ENCODE data around the gene TMA7. TPM values are rescaled to one million over a fixed set of nuclear protein-coding genes. Genes with fewer than 3 reads are reported as not detected.
A peak's percentile ranks its signal among the peaks of the same experiment; 100 is the strongest.
"Not testable (repeated sequence)": the region's sequence is repeated elsewhere in the genome, so short reads cannot be mapped to it uniquely, and the experiment has no call there.

Gene TMA7
- total RNA-seq: 100 to 1,000 TPM; 219 to 298 TPM

DNA sequence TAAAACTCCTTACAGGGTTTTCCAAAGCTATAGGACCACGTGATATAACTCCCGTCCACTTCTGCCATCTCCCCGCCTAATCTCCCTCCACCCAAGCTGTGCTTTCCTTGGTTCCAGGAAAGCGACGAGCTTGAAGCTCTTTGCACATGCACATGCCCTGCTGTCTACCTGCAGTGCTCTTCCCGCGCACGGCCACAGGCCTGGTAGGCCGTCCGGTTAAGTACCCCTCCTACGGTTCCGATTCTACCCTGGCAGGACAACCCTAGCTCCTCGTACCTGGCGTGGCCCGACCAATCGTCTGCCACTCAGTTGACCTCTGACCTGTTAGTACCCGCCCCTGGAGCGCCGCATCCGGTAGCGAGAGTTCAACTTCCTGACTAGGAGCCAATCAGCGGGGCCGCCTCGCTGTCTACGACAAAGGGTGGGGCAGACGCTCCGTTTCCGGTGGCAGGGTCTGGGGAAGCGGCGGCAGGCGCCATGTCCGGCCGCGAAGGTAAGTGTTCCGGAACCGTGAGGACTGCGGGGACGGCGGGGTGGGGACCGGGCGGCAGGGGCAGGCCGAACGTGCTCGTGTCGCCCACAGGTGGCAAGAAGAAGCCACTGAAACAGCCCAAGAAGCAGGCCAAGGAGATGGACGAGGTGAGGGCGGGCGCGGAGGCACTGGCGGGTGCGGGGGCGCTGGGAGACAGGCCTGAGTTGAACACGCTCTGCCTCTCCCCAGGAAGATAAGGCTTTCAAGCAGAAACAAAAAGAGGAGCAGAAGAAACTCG, at the start of gene TMA7, which contains the start of gene CCDC51:
TSS of gene TMA7 (plus strand) at position 438 of the 770 bp plus-strand sequence. CDS start at position 478, 40 bp downstream.
TSS of gene CCDC51 (minus strand) at position 300 of the 770 bp plus-strand sequence. CDS start 4,991 bp downstream, outside the sequence.
- DNase-seq (peak; percentile 99), ATAC-seq (peak; percentile 96)
- Mint-ChIP-seq H3K27ac (peak within 1 kb of the TSS; percentile 97), H3K4me1 (peaks cover 45% of the 10 kb centered on the region), H3K4me3 (peak within 1 kb of the TSS; percentile 97), H3K9me3 (ENCODE audit: low read depth) (no peaks in the 10 kb centered on the region), H3K27me3 (no peaks in the 10 kb centered on the region), H3K36me3 (peaks cover 27% of the 10 kb centered on the region)
- CTCF ChIA-PET: interaction anchor here (0.6 to 3.4 kb wide), 24 partner anchors 8 to 210 kb away, joined by 3 to 24 read pairs (median 4); partner anchors contain the start of genes PFKFB4, PLXNB1, UQCRC1 and ZNF589

DNA sequence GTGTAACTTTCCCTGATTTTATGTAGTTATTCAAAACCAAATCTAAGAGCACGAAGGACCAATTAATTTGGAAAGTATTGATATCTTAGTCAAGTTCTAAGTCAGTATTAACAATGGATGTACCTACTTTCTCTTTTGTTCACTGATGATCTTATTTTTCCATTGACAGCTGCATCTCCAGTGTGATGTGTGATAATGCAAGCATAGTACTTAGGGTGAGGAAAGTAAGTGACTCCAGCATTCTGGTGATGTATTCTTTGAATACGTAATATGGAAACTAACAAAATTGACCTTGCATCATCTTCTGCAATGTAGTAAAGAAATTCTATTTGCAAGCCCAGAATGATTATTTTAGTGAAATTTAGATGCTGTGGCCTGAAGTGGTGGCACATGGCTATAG, 45.7 kb upstream of the TMA7 start:
- Mint-ChIP-seq H3K4me1 (no peaks in the 10 kb centered on the region), H3K27ac (no peak overlapping the region), H3K36me3 (no peaks in the 10 kb centered on the region), H3K27me3 (peaks cover 19% of the 10 kb centered on the region), H3K4me3 (no peak overlapping the region), H3K9me3 (ENCODE audit: low read depth) (no peaks in the 10 kb centered on the region)
- CTCF ChIA-PET: interaction anchor here (1.3 to 3.6 kb wide), 2 partner anchors 42 to 45 kb away, joined by 3 to 13 read pairs; partner anchors contain the start of genes CCDC51 and TMA7
- DNase-seq (no peak), ATAC-seq (peak; percentile 39)

DNA sequence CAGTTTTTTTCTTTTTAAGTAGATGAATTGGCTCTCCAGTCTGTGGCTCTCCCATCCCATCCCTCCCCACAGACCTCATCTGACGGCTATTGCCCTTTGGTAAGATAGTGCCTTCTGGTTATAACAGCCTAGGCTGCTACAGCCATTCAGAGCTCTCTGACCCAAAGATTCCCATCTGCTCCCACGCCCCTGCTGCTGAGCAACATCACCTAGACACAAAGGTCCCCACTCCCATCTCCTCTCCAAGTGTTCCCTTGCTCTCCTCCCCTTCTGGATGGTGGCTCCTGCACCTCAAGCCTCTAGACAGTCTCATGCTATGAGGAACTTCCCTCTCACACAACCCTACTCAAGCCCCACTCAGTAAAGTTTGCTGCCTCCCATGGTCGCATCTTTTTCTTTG, 44.3 kb upstream of the TMA7 start:
- H3K9me3 Mint-ChIP-seq (ENCODE audit: low read depth): no peaks in the 10 kb centered on the region
- no peaks in the 10 kb centered on the region for H3K36me3 Mint-ChIP-seq
- ATAC-seq (no peak), DNase-seq (no peak)
- H3K4me3 Mint-ChIP-seq: no peak overlapping the region
- no peak overlapping the region for H3K27ac Mint-ChIP-seq
- CTCF ChIA-PET: interaction anchor here (1.3 to 3.6 kb wide), 2 partner anchors 40 to 44 kb away, joined by 3 to 13 read pairs; partner anchors contain the start of genes CCDC51 and TMA7
- H3K4me1 Mint-ChIP-seq: no peaks in the 10 kb centered on the region
- H3K27me3 Mint-ChIP-seq: peaks cover 15% of the 10 kb centered on the region

DNA sequence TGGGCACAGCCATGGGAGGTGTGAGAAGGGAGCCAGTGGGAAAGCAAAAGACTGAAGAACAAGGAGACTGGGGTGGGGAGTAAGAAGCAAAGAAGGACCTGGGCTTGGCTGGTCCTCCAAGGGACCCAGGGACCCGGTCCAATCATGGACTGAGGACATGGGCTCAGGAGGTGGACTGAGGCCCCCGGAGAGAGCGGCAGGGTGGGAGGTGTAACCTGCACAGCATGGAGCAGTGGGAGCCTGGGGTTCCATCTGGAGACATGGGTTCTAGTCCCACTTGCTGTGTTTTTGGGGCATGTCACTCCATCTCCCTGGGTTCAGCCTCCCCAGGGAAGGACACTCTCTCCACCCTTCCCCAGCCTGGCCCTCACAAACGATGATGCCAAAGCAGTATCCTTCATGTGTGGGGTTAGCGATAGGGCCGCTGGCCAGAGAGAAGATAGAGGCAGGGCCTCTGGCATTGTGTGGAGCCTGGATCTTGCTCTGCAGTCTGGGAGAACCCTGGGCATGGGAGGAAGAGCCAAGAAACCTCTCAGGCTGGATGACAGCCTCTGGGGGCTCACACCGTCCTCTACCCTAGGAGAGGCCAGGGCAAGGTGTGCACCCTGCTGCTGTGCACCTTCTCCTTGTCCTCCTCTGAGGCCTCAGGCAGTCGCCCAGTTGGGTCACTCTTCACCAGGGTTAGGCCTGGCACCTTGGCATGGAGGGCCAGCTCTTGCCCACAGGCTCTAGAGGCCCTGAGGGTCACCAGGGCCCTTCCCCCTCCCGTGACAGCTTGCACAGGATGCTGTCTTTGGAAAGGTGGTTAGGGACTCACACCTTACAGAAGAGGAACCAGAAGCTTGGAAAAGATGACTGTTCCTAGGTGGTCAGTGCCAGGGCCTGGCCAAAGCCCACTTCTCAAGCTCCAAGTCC, 42.0 kb upstream of the TMA7 start:
- Mint-ChIP-seq H3K4me3 (no peak overlapping the region), H3K9me3 (ENCODE audit: low read depth) (no peaks in the 10 kb centered on the region), H3K36me3 (no peaks in the 10 kb centered on the region), H3K27me3 (peaks cover 11% of the 10 kb centered on the region), H3K27ac (no peak overlapping the region), H3K4me1 (no peaks in the 10 kb centered on the region)
- DNase-seq (peak; percentile 34), ATAC-seq (no peak)
- CTCF ChIA-PET: interaction anchor here (1.1 to 4.5 kb wide), 3 partner anchors 10 to 125 kb away, joined by 3 to 161 read pairs (median 43); no protein-coding TSS in a partner anchor

DNA sequence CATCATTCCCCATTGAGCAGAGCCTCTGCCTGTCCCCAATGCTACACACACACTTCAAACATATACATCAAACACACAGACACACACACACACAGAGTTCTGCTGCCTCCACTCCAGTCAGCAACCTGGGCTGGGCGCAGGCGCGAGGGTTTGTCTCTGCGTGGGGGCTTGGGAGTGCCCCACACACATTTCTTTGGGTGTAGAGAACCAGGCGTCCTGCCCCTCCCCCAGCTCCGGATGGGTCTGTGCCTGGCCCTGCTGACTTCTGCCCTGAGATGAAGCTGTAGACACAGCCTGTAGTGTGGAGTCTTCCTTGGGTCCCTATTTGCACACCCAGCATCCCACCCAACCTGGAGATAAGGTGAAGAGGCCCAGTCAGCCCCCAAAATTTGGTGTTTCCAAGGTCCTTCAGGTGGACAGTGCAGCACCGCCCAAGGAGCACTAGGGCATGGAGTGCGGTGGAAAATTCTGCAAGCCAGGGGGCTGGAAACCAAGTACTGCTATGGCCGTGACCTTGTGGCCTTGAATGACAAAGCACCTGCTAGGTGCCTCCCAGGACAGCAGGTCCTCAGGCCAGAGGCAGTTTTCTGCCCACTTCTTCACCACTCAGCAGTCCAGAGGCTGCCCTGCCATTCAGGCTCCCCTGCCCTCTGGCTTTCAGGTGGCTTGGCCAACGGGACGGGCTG, 41.2 kb upstream of the TMA7 start:
- Mint-ChIP-seq H3K36me3 (no peaks in the 10 kb centered on the region), H3K4me3 (no peak overlapping the region), H3K9me3 (ENCODE audit: low read depth) (no peaks in the 10 kb centered on the region), H3K27ac (no peak overlapping the region), H3K4me1 (no peaks in the 10 kb centered on the region), H3K27me3 (peaks cover 11% of the 10 kb centered on the region)
- DNase-seq: peak; percentile 34
- no peak for ATAC-seq
- CTCF ChIA-PET: interaction anchor here (1.1 to 6.0 kb wide), 9 partner anchors 7 to 161 kb away, joined by 3 to 161 read pairs (median 30); partner anchors contain the start of genes CCDC51 and TMA7

DNA sequence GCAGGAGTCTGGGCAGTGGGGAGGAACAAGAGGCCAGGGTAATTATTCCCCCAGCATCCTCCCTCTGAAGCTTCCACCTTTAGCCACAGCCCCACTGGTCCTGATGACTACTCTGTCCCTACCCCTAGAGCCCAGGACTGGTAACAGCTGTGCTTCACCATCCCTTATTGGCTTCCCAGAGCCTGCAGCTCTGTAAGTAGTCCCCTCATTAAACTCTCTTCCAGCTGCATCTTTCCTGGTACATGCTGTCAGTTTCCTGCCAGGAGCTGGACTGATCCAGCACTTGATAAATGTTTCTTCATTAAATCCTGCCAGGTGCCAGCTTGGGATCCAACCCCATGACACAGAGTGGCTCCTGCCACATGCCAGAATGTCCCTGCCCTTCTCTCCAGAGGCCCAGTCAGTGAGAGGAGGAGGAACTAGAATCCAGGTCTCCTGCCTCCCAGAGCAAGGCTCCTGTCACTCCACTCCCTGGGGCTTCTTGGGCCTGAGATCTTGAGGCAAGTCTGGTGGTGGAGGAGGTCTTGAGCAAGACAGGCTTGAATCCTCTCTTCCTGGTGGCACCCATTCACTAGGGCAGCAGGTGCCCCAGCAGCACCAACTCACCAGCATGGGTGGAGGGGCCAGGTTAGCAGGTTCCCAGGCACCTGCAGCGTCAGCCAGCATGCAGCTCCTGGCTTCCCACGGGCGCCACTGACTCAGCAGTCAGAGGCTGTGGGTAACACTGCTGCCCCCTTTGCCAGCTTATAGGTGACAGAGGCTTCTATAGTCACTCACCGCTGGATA, 40.5 kb upstream of the TMA7 start:
- Mint-ChIP-seq H3K27me3 (peaks cover 11% of the 10 kb centered on the region), H3K4me1 (no peaks in the 10 kb centered on the region), H3K36me3 (no peaks in the 10 kb centered on the region), H3K27ac (no peak overlapping the region), H3K9me3 (ENCODE audit: low read depth) (no peaks in the 10 kb centered on the region), H3K4me3 (no peak overlapping the region)
- ATAC-seq (no peak), DNase-seq (peak; percentile 40)
- CTCF ChIA-PET: interaction anchor here (0.7 to 6.0 kb wide), 20 partner anchors 8 to 287 kb away, joined by 3 to 161 read pairs (median 8); partner anchors contain the start of genes CCDC51, NCKIPSD, PFKFB4 and SHISA5

DNA sequence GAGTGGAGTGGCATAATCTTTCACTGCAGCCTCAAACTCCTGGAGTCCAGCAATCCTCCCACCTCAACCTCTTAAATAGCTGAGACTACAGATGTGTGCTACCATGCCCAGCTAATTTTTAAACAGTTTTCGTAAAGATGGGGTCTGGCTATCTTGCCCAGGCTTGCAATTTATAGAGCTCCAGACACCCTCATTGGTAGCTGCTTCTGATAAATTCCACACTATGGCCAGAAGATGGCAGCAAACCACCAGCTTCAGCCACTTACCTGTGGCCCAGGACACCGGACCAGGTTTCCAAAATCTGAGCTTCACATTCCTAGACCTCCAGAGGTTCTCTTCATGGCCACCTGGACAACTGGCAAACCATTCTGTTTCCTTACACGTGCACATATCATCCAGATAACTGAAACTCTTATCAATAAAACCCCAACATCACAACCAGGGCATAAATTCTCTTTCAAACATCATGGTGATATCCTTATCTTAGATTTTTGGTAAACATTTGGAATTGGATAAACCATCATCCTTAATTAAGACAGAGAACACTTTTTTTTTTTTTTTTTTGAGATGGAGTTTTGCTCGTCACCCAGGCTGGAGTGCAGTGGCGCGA, 39.1 kb upstream of the TMA7 start:
- peaks cover 4% of the 10 kb centered on the region for H3K27me3 Mint-ChIP-seq
- ATAC-seq (peak; percentile 83), DNase-seq (peak; percentile 73)
- no peak overlapping the region for H3K27ac Mint-ChIP-seq
- CTCF ChIA-PET: interaction anchor here (0.6 to 6.0 kb wide), 63 partner anchors 9 to 1785 kb away, joined by 3 to 161 read pairs (median 4); partner anchors contain the start of genes CCDC51, CDC25A, NCKIPSD and PFKFB4
- H3K36me3 Mint-ChIP-seq: no peaks in the 10 kb centered on the region
- H3K9me3 Mint-ChIP-seq (ENCODE audit: low read depth): no peaks in the 10 kb centered on the region
- no peaks in the 10 kb centered on the region for H3K4me1 Mint-ChIP-seq
- H3K4me3 Mint-ChIP-seq: no peak overlapping the region

DNA sequence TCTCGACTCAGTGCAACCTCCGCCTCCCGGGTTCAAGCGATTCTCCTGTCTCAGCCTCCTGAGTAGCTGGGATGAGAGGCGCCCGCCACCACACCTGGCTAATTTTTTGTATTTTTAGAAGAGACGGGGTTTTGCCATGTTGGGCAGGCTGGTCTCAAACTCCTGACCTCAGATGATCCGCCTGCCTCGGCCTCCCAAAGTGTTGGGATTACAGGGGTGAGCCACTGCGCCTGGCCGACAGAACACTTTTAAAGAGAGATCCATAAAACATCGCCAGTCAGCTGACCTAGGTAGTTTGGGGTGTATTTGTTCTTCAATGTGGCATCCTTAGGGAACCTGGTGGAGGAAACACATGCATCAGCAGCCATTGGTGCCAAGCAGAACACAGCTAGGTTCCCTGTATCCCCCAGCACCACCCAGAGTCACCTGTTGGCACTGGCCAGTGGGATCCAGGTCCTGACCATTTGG, 38.6 kb upstream of the TMA7 start:
- not testable (repeated sequence) for H3K9me3 Mint-ChIP-seq (ENCODE audit: low read depth); H3K27ac Mint-ChIP-seq; H3K4me3 Mint-ChIP-seq; H3K36me3 Mint-ChIP-seq; ATAC-seq; H3K4me1 Mint-ChIP-seq; H3K27me3 Mint-ChIP-seq
- CTCF ChIA-PET: interaction anchor here (0.7 to 6.0 kb wide), 52 partner anchors 10 to 1786 kb away, joined by 3 to 161 read pairs (median 5); partner anchors contain the start of genes CCDC51, CDC25A, NCKIPSD and PFKFB4
- peak; percentile 21 for DNase-seq

DNA sequence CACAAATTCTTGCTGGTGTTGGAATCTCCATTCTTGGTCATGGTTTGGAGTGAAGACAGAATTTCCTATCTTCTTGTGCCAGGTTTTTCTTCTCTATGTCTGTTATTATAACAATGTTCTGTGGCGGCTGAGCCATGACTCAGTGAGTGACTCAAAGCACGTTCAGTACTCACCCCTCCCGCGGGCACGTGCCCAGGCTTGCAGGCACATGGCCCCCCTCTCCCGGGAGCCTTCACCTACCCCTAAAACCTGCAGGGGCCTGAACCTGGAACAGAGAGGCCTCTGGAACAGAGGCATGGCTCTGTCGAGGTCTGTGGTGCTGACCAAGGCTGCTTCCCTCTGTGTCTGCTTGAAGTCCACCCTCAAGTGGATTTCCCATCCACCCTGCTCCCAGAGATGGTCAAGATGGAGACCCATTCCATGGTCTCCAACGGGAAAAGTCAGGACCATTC, 37.8 kb upstream of the TMA7 start:
- DNase-seq (peak; percentile 31), ATAC-seq (no peak)
- CTCF ChIA-PET: interaction anchor here (1.8 to 6.0 kb wide), 8 partner anchors 10 to 146 kb away, joined by 5 to 161 read pairs (median 38); no protein-coding TSS in a partner anchor
- H3K9me3 Mint-ChIP-seq (ENCODE audit: low read depth): no peaks in the 10 kb centered on the region
- no peaks in the 10 kb centered on the region for H3K4me1 Mint-ChIP-seq
- H3K4me3 Mint-ChIP-seq: no peak overlapping the region
- H3K27me3 Mint-ChIP-seq: peaks cover 4% of the 10 kb centered on the region
- H3K36me3 Mint-ChIP-seq: no peaks in the 10 kb centered on the region
- H3K27ac Mint-ChIP-seq: no peak overlapping the region

DNA sequence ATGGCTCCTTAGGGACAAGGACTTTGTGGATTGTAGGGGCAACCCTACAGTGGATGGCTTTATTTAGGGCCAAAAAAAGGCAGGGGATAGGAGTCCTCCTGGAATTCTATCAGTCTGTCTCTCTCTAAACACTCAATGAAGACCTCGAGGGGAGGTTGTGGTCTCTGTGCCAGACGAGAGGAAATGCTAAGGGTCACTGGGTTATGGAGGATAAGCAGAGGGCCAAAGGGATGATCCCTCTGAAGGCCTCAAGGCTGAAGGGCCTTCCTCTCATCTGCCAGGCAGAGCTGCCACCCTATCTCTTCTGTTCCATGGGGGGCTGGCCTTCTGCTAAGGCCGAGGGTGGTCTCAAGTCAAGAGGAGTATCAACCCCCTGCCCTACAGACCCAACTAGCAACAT, 37.1 kb upstream of the TMA7 start:
- Mint-ChIP-seq H3K4me3 (no peak overlapping the region), H3K4me1 (no peaks in the 10 kb centered on the region), H3K27ac (no peak overlapping the region), H3K36me3 (no peaks in the 10 kb centered on the region), H3K27me3 (peaks cover 4% of the 10 kb centered on the region), H3K9me3 (ENCODE audit: low read depth) (no peaks in the 10 kb centered on the region)
- ATAC-seq: no peak
- CTCF ChIA-PET: interaction anchor here (4.3 to 6.0 kb wide), 3 partner anchors 33 to 145 kb away, joined by 34 to 78 read pairs (median 43); no protein-coding TSS in a partner anchor
- DNase-seq: no peak
